ENCODE measurements around the gene CATSPERE.
"Not testable (repeated sequence)": the region's sequence is repeated elsewhere in the genome, so short reads cannot be mapped to it uniquely, and the experiment has no call there.

Gene CATSPERE

GRCh38 chr1:244494653-244495052, 33.6 kb downstream of the CATSPERE start:
- Histone ChIP-seq H3K27me3 (ENCODE audit: control insufficient read depth in 3 of 3, insufficient read depth in 3 of 3, low read depth in 1 of 3, low read length in 3 of 3) (no peaks in the 10 kb centered on the region), H3K4me1 (ENCODE audit: control insufficient read depth in 2 of 2, insufficient read depth in 1 of 2, low read depth in 1 of 2, low read length in 2 of 2) (no peaks in the 10 kb centered on the region), H3K23ac (ENCODE audit: low read depth, low read length, poor library complexity) (no peak overlapping the region), H2BK120ac (ENCODE audit: low read depth, low read length) (no peak overlapping the region), H3K4me3 (ENCODE audit: low read length in 2 of 2) (no peak overlapping the region), H2BK5ac (ENCODE audit: low read length) (no peak overlapping the region), H3K18ac (ENCODE audit: low read length) (no peak overlapping the region), H3K27ac (replicated peaks; ENCODE audit: low read length) (no peak overlapping the region), H2BK15ac (ENCODE audit: low read length) (no peak overlapping the region), H3K36me3 (replicated peaks in 1 of 2; ENCODE audit: control insufficient read depth in 2 of 2, insufficient read depth in 2 of 2, low read length in 2 of 2) (no peaks in the 10 kb centered on the region), H3K4ac (ENCODE audit: low read length) (no peak overlapping the region), H3K14ac (ENCODE audit: low read length) (no peak overlapping the region), H4K8ac (ENCODE audit: low read depth, low read length) (no peak overlapping the region), H2AK5ac (ENCODE audit: low read depth, low read length) (no peak overlapping the region), H4K91ac (ENCODE audit: low read depth, low read length, poor library complexity) (no peak overlapping the region), H3K4me2 (ENCODE audit: insufficient read depth, low read length, poor library complexity, severe bottlenecking) (no peak overlapping the region), H3K9ac (ENCODE audit: low read depth, low read length, poor library complexity) (no peak overlapping the region), H2BK12ac (ENCODE audit: low read length) (no peak overlapping the region), H3K9me3 (replicated peaks in 1 of 2; ENCODE audit: control insufficient read depth in 2 of 2, insufficient read depth in 1 of 2, low read depth in 1 of 2, low read length in 2 of 2) (no peaks in the 10 kb centered on the region), H2AFZ (ENCODE audit: low read length) (no peak overlapping the region), H3K79me1 (ENCODE audit: low read depth, low read length) (no peaks in the 10 kb centered on the region)
- DNase-seq (ENCODE audit: low spot score) = no peak
- WGBS, 2 donors (ENCODE audit: extremely low coverage in 2 of 2, insufficient read length in 2 of 2, insufficient replicate concordance in 1 of 2) = no CpG with 5 or more reads among the region's 2 CpGs

GRCh38 chr1:244496186-244496585, 35.1 kb downstream of the CATSPERE start:
- Histone ChIP-seq H3K4me2 (ENCODE audit: insufficient read depth, low read length, poor library complexity, severe bottlenecking) (no peak overlapping the region), H2BK120ac (ENCODE audit: low read depth, low read length) (no peak overlapping the region), H3K79me1 (ENCODE audit: low read depth, low read length) (no peaks in the 10 kb centered on the region), H3K36me3 (replicated peaks in 1 of 2; ENCODE audit: control insufficient read depth in 2 of 2, insufficient read depth in 2 of 2, low read length in 2 of 2) (no peaks in the 10 kb centered on the region), H4K8ac (ENCODE audit: low read depth, low read length) (no peak overlapping the region), H2AK5ac (ENCODE audit: low read depth, low read length) (no peak overlapping the region), H3K27me3 (ENCODE audit: control insufficient read depth in 3 of 3, insufficient read depth in 3 of 3, low read depth in 1 of 3, low read length in 3 of 3) (no peaks in the 10 kb centered on the region), H3K9ac (ENCODE audit: low read depth, low read length, poor library complexity) (no peak overlapping the region), H3K23ac (ENCODE audit: low read depth, low read length, poor library complexity) (no peak overlapping the region), H2BK5ac (ENCODE audit: low read length) (no peak overlapping the region), H3K9me3 (replicated peaks in 1 of 2; ENCODE audit: control insufficient read depth in 2 of 2, insufficient read depth in 1 of 2, low read depth in 1 of 2, low read length in 2 of 2) (no peaks in the 10 kb centered on the region), H2AFZ (ENCODE audit: low read length) (no peak overlapping the region), H3K4me1 (ENCODE audit: control insufficient read depth in 2 of 2, insufficient read depth in 1 of 2, low read depth in 1 of 2, low read length in 2 of 2) (no peaks in the 10 kb centered on the region), H3K4ac (ENCODE audit: low read length) (no peak overlapping the region), H2BK15ac (ENCODE audit: low read length) (no peak overlapping the region), H3K4me3 (ENCODE audit: low read length in 2 of 2) (no peak overlapping the region), H4K91ac (ENCODE audit: low read depth, low read length, poor library complexity) (no peak overlapping the region), H3K27ac (replicated peaks; ENCODE audit: low read length) (no peak overlapping the region), H3K18ac (ENCODE audit: low read length) (no peak overlapping the region), H3K14ac (ENCODE audit: low read length) (no peak overlapping the region), H2BK12ac (ENCODE audit: low read length) (no peak overlapping the region)
- WGBS, 2 donors (ENCODE audit: extremely low coverage in 2 of 2, insufficient read length in 2 of 2, insufficient replicate concordance in 1 of 2) = no CpG with 5 or more reads among the region's 1 CpG
- no peak for DNase-seq (ENCODE audit: low spot score)

- H2BK15ac ChIP-seq (ENCODE audit: low read length) = no peak overlapping the region
- no peaks in the 10 kb centered on the region for H3K9me3 ChIP-seq (replicated peaks in 1 of 2; ENCODE audit: control insufficient read depth in 2 of 2, insufficient read depth in 1 of 2, low read depth in 1 of 2, low read length in 2 of 2)
- no peak overlapping the region for H2BK120ac ChIP-seq (ENCODE audit: low read depth, low read length)
- H3K4me3 ChIP-seq (ENCODE audit: low read length in 2 of 2) = no peak overlapping the region
- no peaks in the 10 kb centered on the region for H3K27me3 ChIP-seq (ENCODE audit: control insufficient read depth in 3 of 3, insufficient read depth in 3 of 3, low read depth in 1 of 3, low read length in 3 of 3)
- H3K4ac ChIP-seq (ENCODE audit: low read length) = no peak overlapping the region
- no peaks in the 10 kb centered on the region for H3K79me1 ChIP-seq (ENCODE audit: low read depth, low read length)
- H3K23ac ChIP-seq (ENCODE audit: low read depth, low read length, poor library complexity) = no peak overlapping the region
- no peak overlapping the region for H2AK5ac ChIP-seq (ENCODE audit: low read depth, low read length)
- no peak overlapping the region for H3K4me2 ChIP-seq (ENCODE audit: insufficient read depth, low read length, poor library complexity, severe bottlenecking)
- no peak overlapping the region for H4K91ac ChIP-seq (ENCODE audit: low read depth, low read length, poor library complexity)
- DNase-seq (ENCODE audit: low spot score) = no peak
- no peak overlapping the region for H2AFZ ChIP-seq (ENCODE audit: low read length)
- no peak overlapping the region for H3K9ac ChIP-seq (ENCODE audit: low read depth, low read length, poor library complexity)
- peaks cover 0 to 3% of the 10 kb centered on the region in 2 donors for H3K4me1 ChIP-seq (ENCODE audit: control insufficient read depth in 2 of 2, insufficient read depth in 1 of 2, low read depth in 1 of 2, low read length in 2 of 2)
- WGBS, 2 donors (ENCODE audit: extremely low coverage in 2 of 2, insufficient read length in 2 of 2, insufficient replicate concordance in 1 of 2) = no CpG with 5 or more reads among the region's 1 CpG
- H3K27ac ChIP-seq (replicated peaks; ENCODE audit: low read length) = no peak overlapping the region
- no peak overlapping the region for H2BK12ac ChIP-seq (ENCODE audit: low read length)
- no peak overlapping the region for H3K14ac ChIP-seq (ENCODE audit: low read length)
- H3K18ac ChIP-seq (ENCODE audit: low read length) = no peak overlapping the region
- no peak overlapping the region for H4K8ac ChIP-seq (ENCODE audit: low read depth, low read length)
- H2BK5ac ChIP-seq (ENCODE audit: low read length) = no peak overlapping the region
- H3K36me3 ChIP-seq (replicated peaks in 1 of 2; ENCODE audit: control insufficient read depth in 2 of 2, insufficient read depth in 2 of 2, low read length in 2 of 2) = no peaks in the 10 kb centered on the region
These were observed 36.7 kb downstream of the CATSPERE start for GRCh38 chr1:244497805-244498204.

DNA sequence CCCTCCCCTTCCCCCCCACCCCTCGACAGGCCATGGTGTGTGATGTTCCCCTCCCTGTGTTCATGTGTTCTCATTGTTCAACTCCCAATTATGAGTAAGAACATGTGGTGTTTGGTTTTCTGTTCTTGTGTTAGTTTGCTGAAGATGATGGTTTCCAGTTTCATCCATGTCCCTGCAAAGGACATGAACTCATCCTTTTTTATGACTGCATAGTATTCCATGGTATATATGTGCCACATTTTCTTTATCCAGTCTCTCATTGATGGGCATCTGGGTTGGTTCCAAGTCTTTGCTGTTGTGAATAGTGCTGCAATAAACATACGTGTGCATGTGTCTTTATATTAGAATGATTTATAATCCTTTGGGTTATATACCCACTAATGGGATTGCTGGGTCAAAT, 38.4 kb downstream of the CATSPERE start:
- not testable (repeated sequence) for H3K23ac ChIP-seq (ENCODE audit: low read depth, low read length, poor library complexity); DNase-seq (ENCODE audit: low spot score); H3K4me2 ChIP-seq (ENCODE audit: insufficient read depth, low read length, poor library complexity, severe bottlenecking); H3K9ac ChIP-seq (ENCODE audit: low read depth, low read length, poor library complexity); H3K9me3 ChIP-seq (replicated peaks in 1 of 2; ENCODE audit: control insufficient read depth in 2 of 2, insufficient read depth in 1 of 2, low read depth in 1 of 2, low read length in 2 of 2); H2BK15ac ChIP-seq (ENCODE audit: low read length); H2BK5ac ChIP-seq (ENCODE audit: low read length); H3K14ac ChIP-seq (ENCODE audit: low read length); H3K4me3 ChIP-seq (ENCODE audit: low read length in 2 of 2); H3K4me1 ChIP-seq (ENCODE audit: control insufficient read depth in 2 of 2, insufficient read depth in 1 of 2, low read depth in 1 of 2, low read length in 2 of 2); H4K8ac ChIP-seq (ENCODE audit: low read depth, low read length); H3K4ac ChIP-seq (ENCODE audit: low read length); H3K27me3 ChIP-seq (ENCODE audit: control insufficient read depth in 3 of 3, insufficient read depth in 3 of 3, low read depth in 1 of 3, low read length in 3 of 3); H2AK5ac ChIP-seq (ENCODE audit: low read depth, low read length); H3K36me3 ChIP-seq (replicated peaks in 1 of 2; ENCODE audit: control insufficient read depth in 2 of 2, insufficient read depth in 2 of 2, low read length in 2 of 2); H2AFZ ChIP-seq (ENCODE audit: low read length); H4K91ac ChIP-seq (ENCODE audit: low read depth, low read length, poor library complexity); H3K79me1 ChIP-seq (ENCODE audit: low read depth, low read length); H3K27ac ChIP-seq (replicated peaks; ENCODE audit: low read length); H3K18ac ChIP-seq (ENCODE audit: low read length); H2BK12ac ChIP-seq (ENCODE audit: low read length); H2BK120ac ChIP-seq (ENCODE audit: low read depth, low read length)
- WGBS, 2 donors (ENCODE audit: extremely low coverage in 2 of 2, insufficient read length in 2 of 2, insufficient replicate concordance in 1 of 2) = no CpG with 5 or more reads among the region's 2 CpGs
